Renal pelvis (tissue), 4 donors: ENCODE results near the gene FRAT1. TPM values are rescaled to one million over a fixed set of nuclear protein-coding genes. Genes with fewer than 3 reads are reported as not detected.
"Not testable (repeated sequence)": the region's sequence is repeated elsewhere in the genome, so short reads cannot be mapped to it uniquely, and the experiment has no call there.

ENCODE experiments used
- DNase-seq: peaks from one replicate; pipeline ENCODE4 v3.0.0-alpha.2; 2013
- polyA plus RNA-seq, 3 donors: library from polyadenylated mRNA; unstranded; fragments of 120-200 nt; gene quantifications; one replicate each; pipeline ENCODE4 v1.2.1, GENCODE V29; 2013; ENCODE audit not compliant: insufficient read length in 3 of 3

FRAT1 gene
- polyA plus RNA-seq, 3 donors, result 3.8 to 5.2 (median 4.3) TPM

DNA sequence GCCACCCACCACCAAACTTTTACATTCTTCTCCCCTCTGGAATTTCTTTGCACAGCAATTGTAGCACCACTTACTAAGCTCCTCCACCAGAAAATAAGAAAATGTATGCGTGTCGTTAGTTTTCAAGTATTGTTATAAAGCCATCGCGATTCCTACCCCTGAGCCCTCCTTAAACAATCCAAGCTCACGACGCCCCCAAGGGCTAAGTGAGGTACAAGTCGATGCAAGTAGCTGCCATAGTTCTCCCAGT, 14.2 kb downstream of the FRAT1 start:
- no peak for DNase-seq

GRCh38 chr10:97333601-97334369, 14.7 kb downstream of the FRAT1 start:
- no peak for DNase-seq

- DNase-seq, result peak; percentile 90
Observed at GRCh38 chr10:97334370-97335175, 15.5 kb downstream of the FRAT1 start, which contains the start of gene FRAT2. Gene FRAT2, minus strand, starts transcription at chr10:97334729. Its CDS starts 157 bp downstream, at chr10:97334572.

GRCh38 chr10:97335188-97335619, 16.1 kb downstream of the FRAT1 start:
- DNase-seq, result no peak

- no peak for DNase-seq
Observed at GRCh38 chr10:97336006-97336405, 16.9 kb downstream of the FRAT1 start.

- no peak for DNase-seq
Observed at GRCh38 chr10:97336446-97336845, 17.4 kb downstream of the FRAT1 start.

DNA sequence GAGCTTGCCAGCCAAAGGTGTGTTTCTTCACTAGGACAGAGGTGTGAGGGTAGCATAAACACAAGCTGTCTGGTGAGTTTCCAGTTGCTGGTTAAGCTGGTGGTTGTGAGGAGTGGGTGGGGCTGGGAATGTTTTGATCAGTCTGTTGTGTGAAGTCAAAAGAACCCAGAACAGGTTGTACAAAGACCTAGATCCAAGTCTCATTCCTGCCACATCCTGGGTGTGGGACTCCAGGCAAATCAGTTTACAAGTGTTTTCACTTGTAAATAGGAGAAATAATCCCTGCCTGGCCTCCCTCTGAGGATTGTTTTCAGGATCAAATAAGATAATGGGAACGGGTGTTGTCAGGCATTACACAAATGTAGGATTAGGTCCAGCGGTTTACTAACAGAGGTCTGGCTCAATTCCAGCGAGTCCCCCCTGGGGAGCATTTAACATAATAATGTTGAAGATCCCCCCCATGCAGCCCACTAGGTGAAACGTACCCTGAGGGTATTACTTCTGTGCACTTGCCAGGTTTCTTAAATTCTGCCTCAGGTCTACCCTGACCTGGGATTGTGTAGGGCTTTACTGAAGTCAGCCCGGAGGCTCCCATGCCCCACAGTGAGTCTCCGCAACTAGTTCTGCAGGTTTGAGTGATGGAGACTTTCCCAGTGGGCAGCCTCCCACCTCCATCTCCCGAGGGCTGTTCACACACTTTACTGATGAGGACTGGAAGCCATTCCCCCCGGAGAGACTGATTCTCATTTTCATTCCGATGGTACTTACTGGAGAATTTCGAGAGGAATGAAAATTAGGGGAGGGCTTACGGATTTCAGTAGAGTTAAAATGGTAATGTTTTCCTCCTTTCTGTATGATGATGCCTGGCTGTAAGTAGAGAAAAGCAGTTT, 18.1 kb downstream of the FRAT1 start:
- no peak for DNase-seq

- no peak for DNase-seq
Observed at GRCh38 chr10:97338041-97338440, 19.0 kb downstream of the FRAT1 start.

DNA sequence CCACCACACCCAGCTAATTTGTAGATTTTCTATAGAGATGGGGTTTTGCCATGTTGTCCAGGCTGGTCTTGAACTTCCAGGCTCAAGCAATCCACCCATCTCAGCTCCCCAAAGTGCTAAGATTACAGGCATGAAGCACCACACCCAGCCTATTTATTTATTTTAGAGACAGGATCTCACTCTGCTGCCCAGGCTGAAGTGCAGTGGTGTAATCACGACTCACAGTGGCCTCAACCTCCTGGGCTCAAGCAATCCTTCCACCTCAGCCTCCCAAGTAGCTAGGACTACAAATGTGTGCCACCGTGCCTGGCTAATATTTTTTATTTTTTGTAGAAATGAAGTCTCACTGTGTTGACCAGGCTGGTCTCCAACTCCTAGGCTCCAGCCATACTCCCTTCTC, 22.3 kb downstream of the FRAT1 start:
- no peak for DNase-seq

DNA sequence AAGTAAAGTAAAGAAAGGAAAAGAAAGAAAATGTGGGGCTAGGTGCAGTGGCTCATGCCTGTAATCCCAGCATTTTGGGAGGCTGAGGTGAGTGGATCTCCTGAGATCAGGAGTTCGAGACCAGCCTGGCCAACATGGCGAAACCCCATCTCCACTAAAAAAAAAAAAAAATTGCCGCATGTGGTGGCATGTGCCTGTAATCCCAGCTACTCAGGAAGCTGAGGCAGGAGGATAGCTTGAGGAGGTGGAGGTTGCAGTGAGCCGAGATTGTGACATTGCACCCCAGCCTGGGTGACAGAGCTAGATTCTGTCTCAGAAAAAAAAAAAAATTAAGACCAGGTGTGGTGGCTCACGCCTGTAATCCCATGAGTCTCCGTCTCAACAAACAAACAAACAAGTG, 24.6 kb downstream of the FRAT1 start:
- DNase-seq, result not testable (repeated sequence)

- no peak for DNase-seq
Observed at GRCh38 chr10:97347317-97347716, 28.2 kb downstream of the FRAT1 start.

GRCh38 chr10:97349752-97350513, 30.9 kb downstream of the FRAT1 start:
- no peak for DNase-seq

DNA sequence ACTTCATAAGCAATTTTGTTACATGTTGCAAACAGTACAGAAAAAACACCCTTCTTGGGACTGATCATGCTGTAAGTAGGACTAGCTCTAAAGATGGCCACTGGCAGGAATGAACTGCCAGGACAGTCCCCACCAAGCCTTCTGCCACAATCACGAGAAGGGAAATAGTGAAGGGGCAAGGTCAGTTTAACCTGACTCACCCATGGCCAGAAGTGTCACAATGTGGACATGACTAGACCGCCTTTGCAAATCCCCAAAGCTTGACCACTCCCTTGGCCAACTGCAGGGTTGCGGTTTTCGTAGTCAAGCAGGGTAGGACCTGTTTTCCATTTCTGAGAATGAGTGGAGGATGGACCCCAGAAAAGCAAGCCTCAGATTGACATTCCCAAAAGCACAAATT, 34.9 kb downstream of the FRAT1 start:
- DNase-seq, result no peak

GRCh38 chr10:97355571-97355975, 36.5 kb downstream of the FRAT1 start:
- DNase-seq, result no peak

DNA sequence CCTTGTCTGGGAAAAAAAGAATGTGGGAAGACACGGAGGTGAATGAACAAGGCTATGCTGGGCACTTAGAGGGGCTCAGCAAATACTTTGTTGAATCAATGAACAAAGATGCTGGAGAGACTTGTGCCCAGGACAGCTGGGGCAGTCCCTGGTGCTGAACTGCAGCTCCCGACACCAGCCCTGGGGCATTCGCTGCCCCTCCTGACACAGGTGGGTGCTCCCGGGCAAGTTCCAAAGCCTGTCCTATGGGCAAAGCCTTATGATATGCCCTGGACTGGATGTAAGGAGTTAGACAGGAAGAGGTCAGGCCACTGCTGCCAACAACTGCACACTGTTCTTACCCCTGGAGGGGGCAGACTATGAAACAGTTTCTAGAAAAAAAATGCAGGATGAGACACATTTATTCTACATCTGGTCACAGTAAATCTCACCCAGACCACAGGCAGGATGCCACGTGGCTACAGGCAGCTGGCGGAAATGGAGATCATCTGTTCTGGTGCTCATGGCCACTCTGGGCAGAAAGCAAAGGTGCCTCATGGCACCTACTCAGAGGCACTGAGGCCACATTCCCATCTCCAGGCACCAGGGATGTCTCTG, 37.3 kb downstream of the FRAT1 start:
- DNase-seq, result no peak

- DNase-seq, result no peak
Observed at GRCh38 chr10:97356918-97357317, 37.8 kb downstream of the FRAT1 start.

DNA sequence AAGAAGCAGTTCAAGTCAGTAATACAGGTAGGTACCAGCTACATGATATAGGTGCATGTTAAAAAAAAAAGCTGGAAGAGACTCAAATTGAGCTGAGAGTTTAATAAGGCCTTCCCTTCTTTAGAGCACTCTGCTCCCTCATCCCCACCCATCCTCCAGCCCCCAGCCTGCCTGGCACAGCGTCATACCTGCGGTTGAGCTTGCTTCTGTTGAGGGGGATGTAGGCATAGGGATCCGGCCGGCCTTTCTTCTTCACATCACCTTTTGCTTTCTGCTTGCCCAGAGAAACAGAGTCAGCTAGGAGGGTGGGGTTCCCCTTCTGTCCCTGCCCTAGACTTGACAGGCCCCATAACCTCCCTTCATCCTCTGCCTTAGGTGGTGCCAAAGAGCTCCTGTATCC, 39.3 kb downstream of the FRAT1 start:
- no peak for DNase-seq

DNA sequence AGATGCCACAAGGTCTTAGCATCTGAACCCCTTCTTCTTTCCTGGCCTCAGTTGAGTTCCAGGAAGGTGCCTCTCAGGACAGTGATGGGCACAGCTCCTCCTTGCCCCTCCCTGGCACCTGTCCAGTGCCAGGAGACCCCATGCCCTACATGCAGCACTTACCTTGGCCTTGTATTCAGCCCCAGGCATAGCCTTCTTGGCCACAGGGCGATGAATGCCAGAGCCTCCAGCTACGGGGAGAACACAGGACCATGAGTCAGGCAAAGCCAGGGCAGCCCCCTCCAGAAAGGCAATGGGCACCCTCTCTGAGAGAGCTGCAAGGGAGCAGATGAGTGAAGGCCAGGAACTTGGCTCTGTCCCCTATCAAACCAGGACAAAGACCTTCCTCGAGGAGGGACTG, 39.7 kb downstream of the FRAT1 start:
- DNase-seq, result no peak

GRCh38 chr10:97360705-97361536, 41.9 kb downstream of the FRAT1 start:
- DNase-seq, result no peak

- no peak for DNase-seq
Observed at GRCh38 chr10:97361537-97361901, 42.4 kb downstream of the FRAT1 start.
